Neural crest cell (in vitro differentiated cells): ENCODE measurements around the gene SH3TC1. TPM values are rescaled to one million over a fixed set of nuclear protein-coding genes. Genes with fewer than 3 reads are reported as not detected.

Source experiments
- DNase-seq: peaks from one replicate; pipeline ENCODE4 v3.0.0; 2021; ENCODE audit warnings: low read depth, mixed read lengths, low spot score
- H3K27ac Mint-ChIP-seq: one replicate; pipeline ENCODE4 v1.8.0; 2021; ENCODE audit warnings: mild to moderate bottlenecking, mixed read lengths; ENCODE audit not compliant: unreplicated experiment
- H3K27me3 Mint-ChIP-seq: 2 replicates; pipeline ENCODE4 v1.8.0; 2021; ENCODE audit warnings: low read depth, mild to moderate bottlenecking, mixed read lengths
- H3K36me3 Mint-ChIP-seq: 2 replicates; pipeline ENCODE4 v1.8.0; 2021; ENCODE audit warnings: low read depth, mild to moderate bottlenecking, mixed read lengths
- H3K4me1 Mint-ChIP-seq: 2 replicates; pipeline ENCODE4 v1.8.0; 2021; ENCODE audit warnings: mixed read lengths
- H3K4me3 Mint-ChIP-seq: one replicate; pipeline ENCODE4 v1.8.0; 2021; ENCODE audit warnings: mild to moderate bottlenecking, mixed read lengths
- H3K9me3 Mint-ChIP-seq: 2 replicates; pipeline ENCODE4 v1.8.0; 2021; ENCODE audit warnings: mixed read lengths
- CTCF ChIP-seq: fragments of 200-600 bp; sonication (generic); conservative IDR thresholded peaks from 2 replicates; pipeline ENCODE4 v1.5.0; 2021; ENCODE audit warnings: antibody characterized with exemption, mild to moderate bottlenecking
- total RNA-seq: library from RNA; stranded (reverse); gene quantifications from 2 replicates; pipeline ENCODE4 v1.2.1, GENCODE V29; 2021

The SH3TC1 gene
- total RNA-seq, 1 donor from 2014 or later = 2.7 TPM

GRCh38 chr4:8192748-8193738 lies 6.0 kb upstream of the SH3TC1 start:
- Mint-ChIP-seq H3K4me3 (no peak overlapping the region), H3K27ac (peak overlapping the region; percentile 27), H3K36me3 (no peaks in the 10 kb centered on the region), H3K4me1 (peaks cover 5% of the 10 kb centered on the region), H3K9me3 (no peaks in the 10 kb centered on the region), H3K27me3 (no peaks in the 10 kb centered on the region)
- no peak for DNase-seq
- TF ChIP-seq CTCF = no peak

GRCh38 chr4:8194306-8195242 lies 4.5 kb upstream of the SH3TC1 start:
- Mint-ChIP-seq H3K36me3 (no peaks in the 10 kb centered on the region), H3K4me3 (no peak overlapping the region), H3K4me1 (peaks cover 17% of the 10 kb centered on the region), H3K9me3 (no peaks in the 10 kb centered on the region), H3K27me3 (no peaks in the 10 kb centered on the region), H3K27ac (no peak overlapping the region)
- TF ChIP-seq CTCF = no peak
- no peak for DNase-seq

- no peak for DNase-seq
- H3K4me3 Mint-ChIP-seq = no peak overlapping the region
- peaks cover 17% of the 10 kb centered on the region for H3K4me1 Mint-ChIP-seq
- no peaks in the 10 kb centered on the region for H3K9me3 Mint-ChIP-seq
- no peak overlapping the region for H3K27ac Mint-ChIP-seq
- no peaks in the 10 kb centered on the region for H3K36me3 Mint-ChIP-seq
- H3K27me3 Mint-ChIP-seq = no peaks in the 10 kb centered on the region
- TF ChIP-seq CTCF = no peak
Observed at GRCh38 chr4:8195431-8195830, 3.7 kb upstream of the SH3TC1 start.

- Mint-ChIP-seq H3K9me3 (no peaks in the 10 kb centered on the region), H3K36me3 (no peaks in the 10 kb centered on the region), H3K4me1 (peaks cover 21% of the 10 kb centered on the region), H3K4me3 (no peak overlapping the region), H3K27ac (no peak overlapping the region), H3K27me3 (no peaks in the 10 kb centered on the region)
- no peak for TF ChIP-seq CTCF
- no peak for DNase-seq
Observed at GRCh38 chr4:8195841-8196458, 3.1 kb upstream of the SH3TC1 start.

GRCh38 chr4:8197521-8197920 lies 1.6 kb upstream of the SH3TC1 start:
- no peak for TF ChIP-seq CTCF
- Mint-ChIP-seq H3K4me3 (no peak overlapping the region), H3K27ac (no peak overlapping the region), H3K27me3 (no peaks in the 10 kb centered on the region), H3K36me3 (no peaks in the 10 kb centered on the region), H3K9me3 (no peaks in the 10 kb centered on the region), H3K4me1 (peaks cover 21% of the 10 kb centered on the region)
- no peak for DNase-seq
